H1 (cell line): ENCODE measurements around the gene PRAMEF5. TPM values are rescaled to one million over a fixed set of nuclear protein-coding genes. Genes with fewer than 3 reads are reported as not detected.
"Not testable (repeated sequence)": the region's sequence is repeated elsewhere in the genome, so short reads cannot be mapped to it uniquely, and the experiment has no call there.

ENCODE experiments used
- CTCF ChIA-PET: fragments of 300-600 bp; sonication (Branson Sonifier 250); formaldehyde crosslinking; loops from one replicate; lab custom pipeline; 2021; ENCODE audit not compliant: partially characterized antibody; lab: Charles Lee
- POLR2A ChIA-PET: fragments of 300-600 bp; sonication (Branson Sonifier 250); formaldehyde crosslinking; loops from one replicate; lab custom pipeline; 2021; ENCODE audit warnings: inconsistent platforms; ENCODE audit not compliant: partially characterized antibody; lab: Charles Lee
- DNase-seq, 2 experiments: peaks; one replicate each; pipeline versions ENCODE4 v3.0.0 to v3.0.0-alpha.2; 2010 to 2022; ENCODE audit warnings: low spot score in 2 of 2, low read depth in 1 of 2, mixed read lengths in 1 of 2
- FAIRE-seq: peaks from 2 replicates; lab custom pipeline; 2011; peaks lifted over from hg19 to GRCh38; lab: Jason Lieb, UNC
- H2AFZ ChIP-seq: 2 replicates; pipeline ENCODE4 v1.8.1; 2012; ENCODE audit warnings: low read length, inconsistent platforms
- H2AK5ac ChIP-seq: 2 replicates; pipeline ENCODE4 v1.6.1; 2013; ENCODE audit warnings: low read depth, low read length
- H2BK120ac ChIP-seq: replicated peaks from 2 replicates; pipeline ENCODE3; 2013; ENCODE audit warnings: low read depth, low read length, inconsistent platforms
- H2BK12ac ChIP-seq: 2 replicates; pipeline ENCODE4 v1.6.1; 2013; ENCODE audit warnings: low read depth, low read length
- H2BK15ac ChIP-seq: 2 replicates; pipeline ENCODE4 v1.6.1; 2013; ENCODE audit warnings: low read length
- H2BK20ac ChIP-seq: 2 replicates; pipeline ENCODE4 v1.6.1; 2013; ENCODE audit warnings: low read length
- H2BK5ac ChIP-seq: 2 replicates; pipeline ENCODE4 v1.6.1; 2013; ENCODE audit warnings: low read depth, low read length
- H3K14ac ChIP-seq: 2 replicates; pipeline ENCODE4 v1.6.1; 2013; ENCODE audit warnings: inconsistent platforms; ENCODE audit not compliant: insufficient read length
- H3K18ac ChIP-seq: 2 replicates; pipeline ENCODE4 v1.6.1; 2013; ENCODE audit warnings: low read length; ENCODE audit errors: extremely low read depth
- H3K23ac ChIP-seq: 2 replicates; pipeline ENCODE4 v1.6.1; 2013; ENCODE audit warnings: inconsistent platforms; ENCODE audit not compliant: insufficient read length
- H3K23me2 ChIP-seq: 2 replicates; pipeline ENCODE4 v1.6.1; 2013; ENCODE audit warnings: low read depth, low read length
- H3K27ac ChIP-seq: 2 replicates; pipeline ENCODE4 v1.6.1; 2011; ENCODE audit warnings: low read depth, low read length, inconsistent platforms
- H3K27me3 ChIP-seq, 4 experiments: replicated peaks in 1 of 4; 1 replicate in 1 of 4; 2 replicates in 3 of 4; pipeline versions ENCODE4 v1.6.1 to v1.8.1; 2011 to 2013; ENCODE audit warnings: low read length in 3 of 4, mild to moderate bottlenecking in 3 of 4, inconsistent platforms in 2 of 4, mixed read lengths in 2 of 4, moderate library complexity in 1 of 4; ENCODE audit not compliant: control insufficient read depth in 3 of 4, insufficient read depth in 3 of 4; ENCODE audit errors: extremely low read depth in 1 of 4
- H3K36me3 ChIP-seq, 4 experiments: 2 replicates each; pipeline versions ENCODE4 v1.6.1 to v1.8.1; 2011 to 2013; ENCODE audit warnings: mild to moderate bottlenecking in 4 of 4, low read length in 3 of 4, moderate library complexity in 2 of 4, control low read depth in 1 of 4, inconsistent platforms in 1 of 4; ENCODE audit not compliant: insufficient read depth in 4 of 4, control insufficient read depth in 2 of 4
- H3K4ac ChIP-seq: replicated peaks from 2 replicates; pipeline ENCODE3; 2013; ENCODE audit warnings: low read length, low read depth, mixed read lengths, inconsistent platforms; ENCODE audit not compliant: insufficient read length
- H3K4me1 ChIP-seq, 4 experiments: replicated peaks in 1 of 4; 1 replicate in 1 of 4; 2 replicates in 3 of 4; pipeline versions ENCODE4 v1.6.1 to v1.8.1; 2011 to 2013; ENCODE audit warnings: low read length in 3 of 4, inconsistent platforms in 2 of 4, mixed read lengths in 1 of 4; ENCODE audit not compliant: insufficient read depth in 4 of 4, control insufficient read depth in 3 of 4
- H3K4me2 ChIP-seq, 2 experiments: 2 replicates each; pipeline versions ENCODE4 v1.6.1 to v1.8.1; 2011 to 2013; ENCODE audit warnings: low read depth in 2 of 2, low read length in 2 of 2, control low read depth in 1 of 2, inconsistent platforms in 1 of 2, mild to moderate bottlenecking in 1 of 2; ENCODE audit not compliant: insufficient read depth in 1 of 2
- H3K4me3 ChIP-seq, 4 experiments: fragments of 200-600, 300-600 bp in 1 of 4; sonication (generic), shearing (Covaris generic), sonication (Bioruptor Twin) in 1 of 4; 2 replicates each; pipeline versions ENCODE4 v1.5.1 to v1.8.1; 2011 to 2016; ENCODE audit warnings: low read length in 4 of 4, low read depth in 3 of 4, control low read depth in 2 of 4, inconsistent platforms in 2 of 4, mild to moderate bottlenecking in 2 of 4, mixed read lengths in 1 of 4, moderate library complexity in 1 of 4; ENCODE audit not compliant: insufficient read depth in 2 of 4; ENCODE audit errors: extremely low read depth in 1 of 4
- H3K56ac ChIP-seq: replicated peaks from 2 replicates; pipeline ENCODE3; 2013; ENCODE audit warnings: low read depth, mild to moderate bottlenecking, mixed read lengths, low read length, inconsistent platforms; ENCODE audit not compliant: insufficient read length
- H3K79me1 ChIP-seq: 2 replicates; pipeline ENCODE4 v1.6.1; 2013; ENCODE audit warnings: low read depth, low read length, control low read depth
- H3K79me2 ChIP-seq, 2 experiments: 2 replicates each; pipeline versions ENCODE4 v1.6.1 to v1.8.1; 2012 to 2013; ENCODE audit warnings: low read length in 2 of 2, mild to moderate bottlenecking in 2 of 2, inconsistent platforms in 1 of 2; ENCODE audit not compliant: insufficient read depth in 2 of 2, control insufficient read depth in 1 of 2
- H3K9ac ChIP-seq, 4 experiments: replicated peaks in 1 of 4; 1 replicate in 1 of 4; 2 replicates in 3 of 4; pipeline versions ENCODE4 v1.6.1 to v1.8.1; 2011 to 2013; ENCODE audit warnings: low read depth in 3 of 4, low read length in 3 of 4, control low read depth in 2 of 4, mild to moderate bottlenecking in 2 of 4, moderate library complexity in 2 of 4, inconsistent platforms in 1 of 4; ENCODE audit errors: extremely low read depth in 1 of 4
- H3K9me3 ChIP-seq, 2 experiments: 2 replicates each; pipeline versions ENCODE4 v1.6.1 to v1.8.1; 2012 to 2013; ENCODE audit warnings: mild to moderate bottlenecking in 2 of 2, moderate library complexity in 2 of 2, control low read depth in 1 of 2, inconsistent platforms in 1 of 2, low read depth in 1 of 2, low read length in 1 of 2, mixed read lengths in 1 of 2; ENCODE audit not compliant: insufficient read depth in 2 of 2
- H4K20me1 ChIP-seq, 2 experiments: replicated peaks in 1 of 2; 2 replicates each; pipeline versions ENCODE3 to v1.8.1; 2011 to 2013; ENCODE audit warnings: inconsistent platforms in 2 of 2, low read length in 2 of 2, mild to moderate bottlenecking in 1 of 2; ENCODE audit not compliant: insufficient read depth in 2 of 2, control insufficient read depth in 1 of 2
- H4K5ac ChIP-seq: 2 replicates; pipeline ENCODE4 v1.6.1; 2013; ENCODE audit warnings: low read length, low read depth, mixed read lengths, inconsistent platforms; ENCODE audit not compliant: insufficient read length
- H4K8ac ChIP-seq: 2 replicates; pipeline ENCODE4 v1.8.0; 2013; ENCODE audit warnings: mild to moderate bottlenecking, moderate library complexity, low read length, inconsistent platforms; ENCODE audit not compliant: insufficient read depth; ENCODE audit errors: extremely low read depth
- H4K91ac ChIP-seq: replicated peaks from 2 replicates; pipeline ENCODE3; 2013; ENCODE audit warnings: low read length, mixed read lengths, inconsistent platforms; ENCODE audit not compliant: insufficient read length
- WGBS, 2 experiments: shearing (Covaris generic) in 1 of 2; methylation state at CpG; one replicate each; pipeline versions ENCODE4 v1.1.6 to v1.1.7; 2013 to 2015; ENCODE audit warnings: low lambda C conversion rate in 2 of 2, mixed read lengths in 2 of 2, inconsistent platforms in 1 of 2, low coverage in 1 of 2, missing lambda C conversion rate in 1 of 2; ENCODE audit not compliant: insufficient replicate concordance in 2 of 2, insufficient coverage in 1 of 2, insufficient read length in 1 of 2; ENCODE audit errors: extremely low coverage in 1 of 2, missing lambda C conversion rate in 1 of 2; 5-methylcytosine and 5-hydroxymethylcytosine counted together
- long read RNA-seq, 2 experiments: library from RNA in 1 of 2; library from capped mRNA in 1 of 2; stranded (forward); transcript quantifications; one replicate each; pipeline ENCODE4 v2.0.0, GENCODE V29; 2021; ENCODE audit warnings: inconsistent platforms in 1 of 2
- polyA minus RNA-seq, 3 experiments: library from RNA; depleted of rRNA, polyadenylated mRNA; stranded (reverse); fragments of >200 nt; gene quantifications; 1 replicate in 2 of 3; 2 replicates in 1 of 3; pipeline ENCODE4 v1.2.3, GENCODE V29; 2011
- polyA plus RNA-seq, 7 experiments: library from polyadenylated mRNA; depleted of rRNA in 3 of 7; stranded (reverse) in 5 of 7; unstranded in 2 of 7; fragments of >200 nt in 5 of 7; fragments of 200-250 nt in 2 of 7; gene quantifications; 1 replicate in 5 of 7; 2 replicates in 1 of 7; 4 replicates in 1 of 7; pipeline versions ENCODE4 v1.2.1 to v1.2.3, GENCODE V29; 2011 to 2013; ENCODE audit warnings: missing spikeins in 2 of 7, mixed read lengths in 2 of 7
- total RNA-seq: library from RNA; stranded (reverse); fragmentation: NEBNext Ultra II Directional; extraction: Animal tissue kit (Norgen Biotek cat#: 25700); gene quantifications from 2 replicates; pipeline ENCODE4 v1.2.1, GENCODE V29; 2021

The PRAMEF5 gene
- total RNA-seq (not detected in 2 replicates), polyA plus RNA-seq (2011; rRNA removed) (not detected in 2 replicates), polyA minus RNA-seq (2011; rRNA and poly(A)+ RNA removed) (not detected in 2 replicates)
- not detected for polyA plus RNA-seq (2011; cell fraction: cytosol; rRNA removed)
- polyA plus RNA-seq (2011; cell fraction: nucleus; rRNA removed): not detected
- not detected in 4 replicates for polyA plus RNA-seq (2012, experiment 1 of 2)
- polyA plus RNA-seq (2012, experiment 2 of 2): not detected
- polyA plus RNA-seq (2013, experiment 1 of 2): not detected
- not detected for polyA plus RNA-seq (2013, experiment 2 of 2)
- polyA minus RNA-seq (2011; cell fraction: cytosol; rRNA and poly(A)+ RNA removed): not detected
- polyA minus RNA-seq (2011; cell fraction: nucleus; rRNA and poly(A)+ RNA removed): not detected
- long read RNA-seq, experiment 1: 0 reads
- long read RNA-seq, experiment 2: 0 reads

DNA sequence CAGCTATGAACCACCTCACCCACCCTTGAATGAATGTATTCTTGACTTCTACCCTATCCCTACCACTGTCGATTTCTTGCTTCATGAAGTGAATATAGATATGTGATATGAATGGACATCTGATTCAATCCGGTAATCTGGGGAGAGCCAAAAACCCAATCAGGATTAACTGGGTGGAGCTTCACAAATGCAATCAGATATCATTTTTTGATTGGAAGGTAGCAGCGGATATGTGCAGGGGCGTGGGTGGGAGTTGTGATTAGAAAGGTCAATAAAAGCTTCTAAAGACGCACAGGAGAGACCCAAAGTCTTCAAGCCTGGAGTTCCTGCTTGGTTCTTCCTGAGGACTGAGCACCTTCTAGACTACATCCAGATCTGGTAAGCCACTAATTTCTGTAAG is at the start of gene PRAMEF5:
Gene PRAMEF5, plus strand, starts transcription at position 301 of the 400 bp plus-strand sequence. CDS start 5,071 bp downstream, outside the sequence.
- not testable (repeated sequence) for H2AK5ac ChIP-seq, FAIRE-seq, H2BK120ac ChIP-seq

More for the DNA sequence above, at the start of gene PRAMEF5:
- H3K9ac ChIP-seq, H2BK20ac ChIP-seq, H3K79me2 ChIP-seq, H3K18ac ChIP-seq, H3K9me3 ChIP-seq, H3K23ac ChIP-seq, H2BK15ac ChIP-seq, H3K79me1 ChIP-seq, H2BK5ac ChIP-seq, H2AFZ ChIP-seq, H3K14ac ChIP-seq, H4K20me1 ChIP-seq, H3K4me1 ChIP-seq, POLR2A ChIA-PET, H3K4ac ChIP-seq, CTCF ChIA-PET, H4K5ac ChIP-seq, DNase-seq, H3K56ac ChIP-seq, H2BK12ac ChIP-seq, H4K91ac ChIP-seq, H3K4me3 ChIP-seq, H4K8ac ChIP-seq, H3K23me2 ChIP-seq, H3K4me2 ChIP-seq, H3K36me3 ChIP-seq, H3K27ac ChIP-seq, H3K27me3 ChIP-seq: not testable (repeated sequence)
- WGBS, 2 experiments: no CpG with 5 or more reads among the region's 5 CpGs
